Measurements from ENCODE around the gene CD247. TPM values are rescaled to one million over a fixed set of nuclear protein-coding genes. Genes with fewer than 3 reads are reported as not detected.

The CD247 gene
- 0.77 TPM for total RNA-seq

DNA sequence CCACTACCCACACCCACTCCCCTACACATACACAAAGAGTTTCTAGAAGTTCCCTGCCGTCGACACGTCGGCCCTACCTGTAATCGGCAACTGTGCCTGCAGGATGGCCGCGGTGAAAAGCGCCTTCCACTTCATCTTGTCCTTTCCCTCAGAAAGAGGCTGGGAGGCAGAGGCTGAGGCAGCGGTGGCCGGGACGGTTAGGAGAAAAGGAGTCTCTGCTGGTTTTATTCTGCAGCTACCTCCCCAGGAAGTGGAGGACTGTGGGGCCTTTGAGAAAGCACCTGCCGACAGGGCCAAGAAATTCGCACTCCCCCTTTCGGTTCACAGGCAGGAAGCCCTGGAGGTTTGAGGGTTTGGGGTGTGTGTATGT, at the start of gene CD247:
Gene CD247, minus strand, starts transcription at position 199 of the 370 bp plus-strand sequence. Its CDS starts 64 bp downstream, at position 135.

DNA sequence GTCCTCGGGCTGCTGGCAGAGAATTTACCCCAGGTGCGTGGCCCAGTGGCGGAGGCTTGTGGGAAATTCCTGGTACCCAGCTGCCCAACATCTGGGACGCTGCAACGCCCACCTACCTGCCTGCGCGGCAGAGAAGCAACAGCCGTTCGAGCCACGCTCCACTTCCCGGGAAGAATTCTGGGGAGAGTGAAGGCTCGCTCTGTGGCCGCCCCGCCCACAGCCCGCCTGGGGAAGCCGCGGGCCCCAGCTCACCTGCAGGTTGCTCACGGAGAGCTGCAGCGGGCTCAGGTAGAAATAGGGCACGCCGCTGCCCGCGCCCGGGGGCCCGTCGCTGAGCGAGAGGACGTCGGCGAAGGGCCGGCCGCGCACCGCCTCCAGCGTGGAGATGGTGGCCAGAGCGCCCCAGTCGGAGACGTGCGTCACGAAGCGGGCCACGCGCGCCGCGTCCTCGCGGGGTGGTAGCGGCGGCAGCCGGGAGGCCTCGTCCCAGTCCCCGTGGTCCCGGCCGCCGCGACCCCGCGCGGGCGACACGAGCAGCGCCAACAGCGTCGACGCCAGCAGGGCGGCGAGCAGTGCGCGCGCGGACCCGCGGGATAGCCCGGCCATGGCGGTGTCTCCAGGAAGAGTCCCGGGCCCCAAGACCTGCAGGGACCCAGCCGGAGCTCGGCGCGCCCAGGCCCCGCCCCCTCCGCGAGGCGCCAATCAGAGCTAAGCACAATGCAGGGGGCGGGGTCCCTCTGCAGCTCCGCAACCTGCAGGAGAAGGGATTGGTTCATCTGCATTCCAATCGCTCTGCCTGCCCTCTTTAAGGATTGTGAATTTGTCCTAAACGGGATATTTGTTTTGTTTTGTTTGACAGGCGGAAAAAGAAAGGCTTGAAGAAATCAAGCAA, 35.1 kb upstream of the CD247 start, which contains the start of gene CREG1:
Gene CREG1, minus strand, starts transcription at position 627 of the 892 bp plus-strand sequence.

Other genes starting within 250 kb of the CD247 start
- gene CREG1, start 35.2 kb upstream of the CD247 start, total RNA-seq = 75.8 TPM
- 10.9 TPM for gene RCSD1, start 111.7 kb upstream of the CD247 start, total RNA-seq
- gene MPZL1, start 203.5 kb upstream of the CD247 start, total RNA-seq = 114 TPM